Natural killer cell (primary cell): ENCODE measurements around the gene SLC35B2. TPM values are rescaled to one million over a fixed set of nuclear protein-coding genes. Genes with fewer than 3 reads are reported as not detected.
A peak's percentile ranks its signal among the peaks of the same experiment; 100 is the strongest.

ENCODE experiments used
- ATAC-seq, 3 donors: fragments of 150-1000 bp in 2 of 3; fragments of 200-7000 bp in 1 of 3; cut with Tn5 transposase; 1 replicate in 1 of 3; 2 replicates in 2 of 3; pipeline ENCODE4 v1.10.0; 2021; ENCODE audit warnings: mild to moderate bottlenecking in 2 of 3, moderate library complexity in 2 of 3
- DNase-seq, 2 donors: peaks; one replicate each; pipeline versions ENCODE4 v3.0.0 to v3.0.0-alpha.2; 2013 to 2021; ENCODE audit warnings: mixed read lengths in 1 of 2
- H3K27ac ChIP-seq: one replicate; pipeline ENCODE4 v1.5.1; 2013; ENCODE audit warnings: mild to moderate bottlenecking, low read length
- H3K27me3 ChIP-seq: one replicate; pipeline ENCODE4 v1.6.1; 2013; ENCODE audit warnings: low read length; ENCODE audit not compliant: control insufficient read depth, insufficient read depth
- H3K36me3 ChIP-seq: one replicate; pipeline ENCODE4 v1.6.1; 2013; ENCODE audit warnings: low read length; ENCODE audit not compliant: control insufficient read depth, insufficient read depth
- H3K4me1 ChIP-seq: one replicate; pipeline ENCODE4 v1.6.1; 2013; ENCODE audit warnings: low read length; ENCODE audit not compliant: control insufficient read depth, insufficient read depth
- H3K4me3 ChIP-seq: one replicate; pipeline ENCODE4 v1.5.1; 2013; ENCODE audit warnings: low read length
- H3K9me3 ChIP-seq: one replicate; pipeline ENCODE4 v1.6.1; 2013; ENCODE audit warnings: low read length; ENCODE audit not compliant: control insufficient read depth, insufficient read depth
- H3K27ac Mint-ChIP-seq, 2 donors: one replicate each; pipeline ENCODE4 v1.8.0; 2022; ENCODE audit warnings: mild to moderate bottlenecking in 2 of 2, mixed read lengths in 2 of 2, moderate library complexity in 1 of 2
- H3K27me3 Mint-ChIP-seq, 2 donors: one replicate each; pipeline ENCODE4 v1.8.0; 2022; ENCODE audit warnings: low read depth in 2 of 2, mixed read lengths in 2 of 2
- H3K36me3 Mint-ChIP-seq: one replicate; pipeline ENCODE4 v1.8.0; 2022; ENCODE audit warnings: mixed read lengths
- H3K4me1 Mint-ChIP-seq, 2 donors: one replicate each; pipeline ENCODE4 v1.8.0; 2022; ENCODE audit warnings: mixed read lengths in 2 of 2
- H3K4me3 Mint-ChIP-seq: one replicate; pipeline ENCODE4 v1.8.0; 2022; ENCODE audit warnings: mild to moderate bottlenecking, moderate library complexity, mixed read lengths
- H3K9me3 Mint-ChIP-seq, 2 donors: one replicate each; pipeline ENCODE4 v1.8.0; 2022; ENCODE audit warnings: mixed read lengths in 2 of 2
- CTCF ChIP-seq: fragments of 200-600 bp; IDR thresholded peaks from one replicate; pipeline ENCODE4 v1.8.0; 2022; ENCODE audit warnings: antibody characterized with exemption
- WGBS: methylation state at CpG from one replicate; pipeline ENCODE4 v1.1.7; 2013; ENCODE audit warnings: missing lambda C conversion rate; ENCODE audit not compliant: insufficient coverage; 5-methylcytosine and 5-hydroxymethylcytosine counted together
- intact Hi-C: fragments of 100-400 bp; cut with micrococcal nuclease; formaldehyde crosslinking; loops from one replicate; pipeline ENCODE4 v1.14.2; 2022
- total RNA-seq, 4 donors: library from RNA; stranded (reverse); fragments of 120-200 nt in 1 of 4; gene quantifications; one replicate each; pipeline versions ENCODE4 v1.2.3 to v1.2.4, GENCODE V29; 2013 to 2022

SLC35B2 gene
- total RNA-seq, 3 donors from 2014 or later (not counting 1 experiment from before 2014, with no cell fraction given), result 20.9 to 27.7 (median 26.8) TPM

GRCh38 chr6:44255871-44256774 is 1.2 kb downstream of the SLC35B2 start:
- peaks cover 56% of the 10 kb centered on the region for H3K36me3 ChIP-seq
- intact Hi-C loops, result loop anchor here (2.0 kb wide), 1 partner anchor 83 kb away; no protein-coding TSS in a partner anchor
- 24% methylated on average over 15 of the region's 15 CpGs for WGBS
- Mint-ChIP-seq H3K4me3 (peak overlapping the region; percentile 86), H3K4me1 (peaks cover 45 to 62% of the 10 kb centered on the region in 2 donors), H3K36me3 (no peaks in the 10 kb centered on the region), H3K27me3 (no peaks in the 10 kb centered on the region), H3K27ac (peak overlapping the region; percentile 90 to 97), H3K9me3 (no peaks in the 10 kb centered on the region)
- H3K27ac ChIP-seq, result peak overlapping the region; percentile 64
- H3K9me3 ChIP-seq, result no peaks in the 10 kb centered on the region
- TF ChIP-seq CTCF, result no peak
- peaks cover 23% of the 10 kb centered on the region for H3K4me1 ChIP-seq
- ATAC-seq (no peak), DNase-seq (peak in 1 of 2 donors; percentile 61)
- peak overlapping the region; percentile 71 for H3K4me3 ChIP-seq
- H3K27me3 ChIP-seq, result no peaks in the 10 kb centered on the region

GRCh38 chr6:44255105-44255808 is 2.1 kb downstream of the SLC35B2 start:
- Mint-ChIP-seq H3K4me3 (peak overlapping the region; percentile 86), H3K9me3 (no peaks in the 10 kb centered on the region), H3K27me3 (no peaks in the 10 kb centered on the region), H3K4me1 (peaks cover 46 to 59% of the 10 kb centered on the region in 2 donors), H3K27ac (peak overlapping the region; percentile 90 to 97), H3K36me3 (peaks cover 2% of the 10 kb centered on the region)
- peak in 1 of 2 donors; percentile 23 for DNase-seq
- Histone ChIP-seq H3K9me3 (no peaks in the 10 kb centered on the region), H3K4me3 (no peak overlapping the region), H3K36me3 (peaks cover 62% of the 10 kb centered on the region), H3K27me3 (no peaks in the 10 kb centered on the region), H3K4me1 (peaks cover 23% of the 10 kb centered on the region), H3K27ac (no peak overlapping the region)
- intact Hi-C loops, result no loop called here
- 81% methylated on average over 15 of the region's 16 CpGs for WGBS
- no peak for ATAC-seq
- no peak for TF ChIP-seq CTCF

- intact Hi-C loops, result no loop called here
- H3K4me3 ChIP-seq, result no peak overlapping the region
- no peaks in the 10 kb centered on the region for H3K27me3 ChIP-seq
- H3K9me3 ChIP-seq, result no peaks in the 10 kb centered on the region
- Mint-ChIP-seq H3K4me3 (peak overlapping the region; percentile 86), H3K36me3 (peaks cover 10% of the 10 kb centered on the region), H3K9me3 (no peaks in the 10 kb centered on the region), H3K27ac (peak overlapping the region; percentile 90 to 97), H3K27me3 (no peaks in the 10 kb centered on the region), H3K4me1 (peaks cover 55 to 66% of the 10 kb centered on the region in 2 donors)
- H3K36me3 ChIP-seq, result peaks cover 63% of the 10 kb centered on the region
- H3K4me1 ChIP-seq, result peaks cover 23% of the 10 kb centered on the region
- WGBS, result 79% methylated on average over 10 of the region's 12 CpGs
- ATAC-seq, result no peak
- DNase-seq, result peak in 1 of 2 donors; percentile 18
- TF ChIP-seq CTCF, result no peak
- H3K27ac ChIP-seq, result no peak overlapping the region
Measured at GRCh38 chr6:44254191-44255104, 2.9 kb downstream of the SLC35B2 start.
